Adrenal gland (tissue), 12 donors: ENCODE results near the gene DBNL. TPM values are rescaled to one million over a fixed set of nuclear protein-coding genes. Genes with fewer than 3 reads are reported as not detected.
A peak's percentile ranks its signal among the peaks of the same experiment; 100 is the strongest.

Experiments
- DNase-seq, 7 donors: peaks; one replicate each; pipeline ENCODE4 v3.0.0-alpha.2; 2019 to 2020
- H3K27ac ChIP-seq, 5 donors: fragments of 200-600 bp; sonication (generic) in 4 of 5; 1 replicate in 3 of 5; 2 replicates in 2 of 5; pipeline versions ENCODE4 v1.5.1 to v1.8.0; 2016 to 2020; ENCODE audit warnings: mild to moderate bottlenecking in 1 of 5
- H3K27me3 ChIP-seq: fragments of 200-600 bp; 2 replicates; pipeline ENCODE4 v1.8.0; 2021
- H3K36me3 ChIP-seq, 2 donors: fragments of 200-600 bp; replicated peaks in 1 of 2; 1 replicate in 1 of 2; 2 replicates in 1 of 2; pipeline versions ENCODE4 v1.5.1 to v1.8.0; 2018 to 2022
- H3K4me1 ChIP-seq, 2 donors: fragments of 200-600 bp; replicated peaks in 1 of 2; 1 replicate in 1 of 2; 2 replicates in 1 of 2; pipeline versions ENCODE4 v1.5.1 to v1.8.0; 2018 to 2021
- H3K4me3 ChIP-seq, 4 donors: fragments of 200-600 bp; sonication (generic) in 3 of 4; one replicate each; pipeline ENCODE4 v1.5.1; 2016 to 2018
- H3K9me3 ChIP-seq, 3 donors: fragments of 200-600 bp; sonication (generic) in 1 of 3; replicated peaks in 1 of 3; 1 replicate in 2 of 3; 2 replicates in 1 of 3; pipeline versions ENCODE4 v1.5.1 to v1.8.0; 2016 to 2021
- POLR2A ChIP-seq, 2 donors: fragments of 450-650 bp; IDR thresholded peaks; one replicate each; pipeline ENCODE4 v1.6.1; 2017; ENCODE audit warnings: antibody characterized with exemption in 2 of 2, mild to moderate bottlenecking in 2 of 2, moderate library complexity in 1 of 2
- WGBS, 4 donors: extraction: QIAGEN DNeasy Blood & Tissue Kit in 2 of 4; methylation state at CpG; one replicate each; pipeline versions ENCODE4 v1.1.5 to v1.1.7; 2013 to 2017; 5-methylcytosine and 5-hydroxymethylcytosine counted together
- intact Hi-C, 2 donors: fragments of 100-400 bp; cut with DNase I; formaldehyde crosslinking; loops; one replicate each; pipeline versions ENCODE4 v1.14.1 to v1.15.0; 2022 to 2023
- polyA plus RNA-seq, 3 donors: library from polyadenylated mRNA; stranded (reverse); fragments of 200-250 nt in 2 of 3; fragments of 350-450 nt in 1 of 3; fragmentation: Illumina TruSeq in 1 of 3; extraction: RNeasy Lipid Tissue Mini Kit (QIAGEN cat#74804) in 1 of 3; gene quantifications; one replicate each; pipeline ENCODE4 v1.2.3, GENCODE V29; 2013 to 2014
- total RNA-seq, 9 donors: library from RNA; depleted of rRNA in 4 of 9; stranded (reverse); fragments of >200 nt in 4 of 9; fragments of 120-200 nt in 1 of 9; fragmentation: NEBNext Ultra II Directional in 1 of 9; extraction: Animal tissue kit (Norgen Biotek cat#: 25700) in 1 of 9; gene quantifications; one replicate each; pipeline versions ENCODE4 v1.1.0 to v1.2.4, GENCODE V29; 2013 to 2023
- TF ChIP-seq, protein P1 (sequence below), 6 experiments: fragments of 450-650 bp in 4 of 6; fragments of 200-600 bp in 2 of 6; sonication (generic) in 1 of 6; IDR thresholded peaks; 1 replicate in 5 of 6; 2 replicates in 1 of 6; pipeline versions ENCODE4 v1.5.1 to v1.8.0; 2016 to 2021; ENCODE audit warnings: antibody characterized with exemption in 6 of 6, mild to moderate bottlenecking in 2 of 6, moderate library complexity in 1 of 6
- donor health status: healthy with polysubstance abuse.
- donor health status: Bipolar disorder and iron deficiency.
- donor health status: DM: yes; HTN: yes; CAD: no.
- donor health status: DM: no; HTN: no; CAD: no.
- donor health status: DM: no; HTN: no; CAD: no.
- donor health status: DM: yes; HTN: yes; CAD: no.

Gene DBNL
- total and polyA plus RNA-seq, 12 donors = 46.2 to 145 (median 77.7) TPM

- H3K4me3 ChIP-seq = no peak overlapping the region
Observed at GRCh38 chr7:44072364-44073231, 28.1 kb downstream of the DBNL start.

DNA sequence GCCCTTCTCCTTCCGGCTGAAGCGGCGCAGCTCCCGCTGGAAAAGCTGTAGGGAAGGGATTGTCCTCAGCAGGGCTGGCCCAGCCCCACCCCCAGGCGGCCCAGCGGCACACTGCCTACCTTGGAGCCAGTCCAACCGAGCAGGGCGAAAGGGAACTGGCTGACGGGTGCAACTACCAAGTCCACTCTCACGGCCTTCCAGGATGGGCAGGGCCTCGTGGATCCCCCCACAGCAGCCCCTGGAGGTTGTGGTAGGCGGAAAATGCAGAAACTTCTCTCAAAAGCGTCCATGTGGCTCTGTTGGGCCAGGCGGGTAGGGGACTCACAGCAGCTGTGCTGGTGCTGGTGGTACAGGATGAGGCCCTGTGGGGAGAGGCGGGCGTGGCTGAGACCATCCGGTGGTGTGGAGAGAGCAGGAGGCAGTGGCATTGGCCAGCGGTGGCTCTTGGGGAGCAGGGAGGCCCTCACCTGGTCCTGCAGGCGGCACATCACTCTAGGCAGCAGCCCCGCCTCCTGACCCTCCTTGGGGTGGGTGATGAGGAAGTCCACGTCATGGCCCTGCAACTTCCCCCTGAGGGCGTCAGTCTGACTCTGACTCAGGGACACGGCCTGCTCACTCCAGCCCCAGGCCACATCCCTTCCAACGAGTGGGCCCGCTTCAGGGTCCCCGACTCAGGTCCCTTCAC lies 29.3 kb downstream of the DBNL start:
- no peaks in the 10 kb centered on the region for H3K27me3 ChIP-seq
- H3K4me3 ChIP-seq = no peak overlapping the region
- WGBS, 4 donors = 61 to 65% (median 63%) methylated on average over 16 to 26 of the region's 26 CpGs
- intact Hi-C loops = loop anchor here in 1 of 2 donors (10.0 kb wide), 1 partner anchor 121 kb away; no protein-coding TSS in a partner anchor
- peaks cover 5 to 15% of the 10 kb centered on the region in 2 donors for H3K4me1 ChIP-seq
- H3K9me3 ChIP-seq = no peaks in the 10 kb centered on the region
- peaks cover 0 to 60% of the 10 kb centered on the region in 2 donors for H3K36me3 ChIP-seq
- TF ChIP-seq, protein P1, sequence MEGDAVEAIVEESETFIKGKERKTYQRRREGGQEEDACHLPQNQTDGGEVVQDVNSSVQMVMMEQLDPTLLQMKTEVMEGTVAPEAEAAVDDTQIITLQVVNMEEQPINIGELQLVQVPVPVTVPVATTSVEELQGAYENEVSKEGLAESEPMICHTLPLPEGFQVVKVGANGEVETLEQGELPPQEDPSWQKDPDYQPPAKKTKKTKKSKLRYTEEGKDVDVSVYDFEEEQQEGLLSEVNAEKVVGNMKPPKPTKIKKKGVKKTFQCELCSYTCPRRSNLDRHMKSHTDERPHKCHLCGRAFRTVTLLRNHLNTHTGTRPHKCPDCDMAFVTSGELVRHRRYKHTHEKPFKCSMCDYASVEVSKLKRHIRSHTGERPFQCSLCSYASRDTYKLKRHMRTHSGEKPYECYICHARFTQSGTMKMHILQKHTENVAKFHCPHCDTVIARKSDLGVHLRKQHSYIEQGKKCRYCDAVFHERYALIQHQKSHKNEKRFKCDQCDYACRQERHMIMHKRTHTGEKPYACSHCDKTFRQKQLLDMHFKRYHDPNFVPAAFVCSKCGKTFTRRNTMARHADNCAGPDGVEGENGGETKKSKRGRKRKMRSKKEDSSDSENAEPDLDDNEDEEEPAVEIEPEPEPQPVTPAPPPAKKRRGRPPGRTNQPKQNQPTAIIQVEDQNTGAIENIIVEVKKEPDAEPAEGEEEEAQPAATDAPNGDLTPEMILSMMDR (IDR thresholded peaks at IDR 0.05) = peak in 1 of 6 experiments; percentile 11
- TF ChIP-seq POLR2A (IDR thresholded peaks at IDR 0.05) = no peak
- peak overlapping the region in 4 of 5 donors; percentile 34 to 87 (median 62) for H3K27ac ChIP-seq
- DNase-seq = peak; percentile 60 to 83 (median 75)

More at GRCh38 chr7:44072364-44073231, 28.1 kb downstream of the DBNL start:
- intact Hi-C loops = loop anchor here in 1 of 2 donors (10.0 kb wide), 1 partner anchor 122 kb away; no protein-coding TSS in a partner anchor
- H3K27ac ChIP-seq = peak overlapping the region in 3 of 5 donors; percentile 43 to 87 (median 70)
- peaks cover 5 to 15% of the 10 kb centered on the region in 2 donors for H3K4me1 ChIP-seq
- DNase-seq = peak; percentile 72 to 96 (median 91)
- no peaks in the 10 kb centered on the region for H3K27me3 ChIP-seq
- no peak for TF ChIP-seq POLR2A (IDR thresholded peaks at IDR 0.05)
- TF ChIP-seq, protein P1 (IDR thresholded peaks at IDR 0.05) = peak; percentile 64 to 79 (median 69)
- H3K9me3 ChIP-seq = no peaks in the 10 kb centered on the region
- WGBS, 4 donors = 22 to 42% (median 38%) methylated on average over 9 to 12 of the region's 12 CpGs
- peaks cover 0 to 48% of the 10 kb centered on the region in 2 donors for H3K36me3 ChIP-seq

DNA sequence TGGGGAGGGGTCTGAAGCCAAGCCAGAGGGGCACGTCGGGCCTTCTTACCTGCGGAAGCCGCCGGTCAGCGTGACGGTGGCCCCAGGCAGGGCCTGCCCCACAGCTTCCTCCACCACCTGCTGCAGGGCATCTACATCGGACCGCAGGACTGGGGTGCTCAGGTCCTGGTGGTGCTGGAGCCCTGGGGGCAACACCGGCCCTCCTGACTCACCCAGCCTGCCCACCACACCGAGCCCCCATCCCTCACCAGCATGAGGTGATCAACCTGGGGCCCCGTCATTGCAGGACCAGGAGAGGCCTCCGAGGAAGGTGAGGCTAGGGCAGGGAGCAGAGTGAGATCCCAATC lies 29.8 kb downstream of the DBNL start:
- no peak for TF ChIP-seq POLR2A (IDR thresholded peaks at IDR 0.05)
- TF ChIP-seq, protein P1 (IDR thresholded peaks at IDR 0.05) = no peak
- peaks cover 5 to 15% of the 10 kb centered on the region in 2 donors for H3K4me1 ChIP-seq
- DNase-seq = no peak
- H3K27me3 ChIP-seq = no peaks in the 10 kb centered on the region
- H3K9me3 ChIP-seq = no peaks in the 10 kb centered on the region
- intact Hi-C loops = loop anchor here in 1 of 2 donors (10.0 kb wide), 1 partner anchor 120 kb away; no protein-coding TSS in a partner anchor
- WGBS, 4 donors = 84 to 89% (median 85%) methylated on average over 1 to 13 of the region's 13 CpGs
- peak overlapping the region in 3 of 5 donors; percentile 54 to 87 (median 70) for H3K27ac ChIP-seq
- peaks cover 0 to 65% of the 10 kb centered on the region in 2 donors for H3K36me3 ChIP-seq
- no peak overlapping the region for H3K4me3 ChIP-seq
